Fibroblast of gingiva (primary cell): ENCODE measurements around the gene NCKIPSD.

ENCODE experiments used
- DNase-seq: peaks from one replicate; pipeline ENCODE4 v3.0.0-alpha.2; 2011; ENCODE audit warnings: low read depth

NCKIPSD gene

DNA sequence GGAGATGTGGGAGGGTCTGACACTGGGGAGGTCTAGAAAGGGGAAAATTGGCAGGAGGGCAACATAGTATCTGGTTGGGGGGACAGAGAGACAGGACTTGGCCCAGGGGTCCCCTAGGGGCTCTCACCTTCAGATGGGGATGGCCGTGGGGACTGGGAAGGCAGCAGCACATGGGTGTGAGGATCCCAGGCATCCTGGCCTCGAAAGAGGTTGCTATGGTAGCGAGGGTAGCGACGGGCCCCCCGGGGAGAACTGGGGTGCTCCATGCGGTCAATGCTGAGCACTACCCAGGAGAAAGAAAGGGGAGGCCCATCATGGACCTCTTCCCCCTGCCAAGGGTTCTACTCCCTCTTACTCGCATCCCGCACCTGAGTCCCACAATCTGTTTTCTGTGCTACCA is 38.0 kb downstream of the NCKIPSD start:
- DNase-seq = no peak

DNA sequence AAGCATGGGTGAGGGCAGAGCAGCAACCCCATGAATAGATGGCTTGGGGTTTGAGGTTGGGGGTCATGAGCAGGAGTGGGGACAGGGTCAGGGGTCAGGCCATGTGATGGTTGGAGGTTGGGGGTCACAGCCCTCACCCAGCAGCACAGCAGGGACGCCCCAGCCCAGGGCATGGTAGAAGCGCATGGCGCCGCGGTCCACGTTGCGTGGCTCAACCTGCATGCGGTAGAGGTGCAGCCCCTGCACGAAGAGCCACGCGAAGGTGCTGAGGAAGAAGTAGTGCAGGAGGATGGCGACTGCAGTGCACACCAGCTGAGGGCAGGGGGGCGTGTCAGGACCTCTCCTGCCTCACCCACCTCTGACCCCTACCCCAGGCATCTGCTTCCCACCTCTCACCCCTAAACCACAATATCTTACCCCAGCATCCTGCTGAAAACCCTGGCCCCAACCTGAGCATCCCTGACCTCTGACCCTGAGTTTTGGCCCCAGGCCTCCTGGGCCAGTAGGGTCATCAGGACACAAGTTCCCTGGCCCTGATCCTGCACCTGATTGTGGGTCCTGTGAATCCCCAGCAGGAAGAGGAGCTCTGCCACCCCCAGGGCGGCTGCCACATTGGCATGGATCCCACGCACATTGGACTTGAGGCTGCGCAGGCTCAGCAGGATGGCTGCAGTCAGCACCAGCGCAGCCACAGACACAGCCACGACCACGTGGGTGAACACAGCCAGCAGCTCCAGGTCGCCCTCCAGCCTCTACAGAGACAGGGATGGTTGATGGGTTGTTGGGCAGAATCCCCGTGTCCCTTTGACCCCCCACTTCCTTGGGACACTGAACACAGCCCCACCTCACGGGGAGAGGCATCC is 40.6 kb downstream of the NCKIPSD start:
- DNase-seq = no peak

DNA sequence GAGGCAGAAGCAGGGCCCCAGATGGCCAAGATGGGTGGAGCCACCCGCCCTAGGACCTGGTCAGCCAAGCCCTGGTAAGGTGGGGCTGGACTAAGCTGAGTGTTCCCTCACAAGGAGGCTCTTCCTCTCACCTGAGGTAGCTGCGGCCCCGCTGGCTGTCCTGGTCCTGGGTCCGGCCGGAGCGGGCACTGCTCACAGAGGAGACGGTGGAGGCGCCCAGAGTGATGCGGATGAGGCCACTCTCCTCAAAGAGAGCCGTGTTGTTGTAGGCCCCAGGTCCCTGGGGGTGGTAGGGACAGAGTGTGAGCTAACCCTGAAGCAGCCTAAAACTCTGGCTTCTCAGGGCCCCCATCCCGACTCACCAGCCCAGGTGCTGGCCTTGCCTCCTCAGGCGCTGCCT is 43.1 kb downstream of the NCKIPSD start:
- DNase-seq = no peak

DNA sequence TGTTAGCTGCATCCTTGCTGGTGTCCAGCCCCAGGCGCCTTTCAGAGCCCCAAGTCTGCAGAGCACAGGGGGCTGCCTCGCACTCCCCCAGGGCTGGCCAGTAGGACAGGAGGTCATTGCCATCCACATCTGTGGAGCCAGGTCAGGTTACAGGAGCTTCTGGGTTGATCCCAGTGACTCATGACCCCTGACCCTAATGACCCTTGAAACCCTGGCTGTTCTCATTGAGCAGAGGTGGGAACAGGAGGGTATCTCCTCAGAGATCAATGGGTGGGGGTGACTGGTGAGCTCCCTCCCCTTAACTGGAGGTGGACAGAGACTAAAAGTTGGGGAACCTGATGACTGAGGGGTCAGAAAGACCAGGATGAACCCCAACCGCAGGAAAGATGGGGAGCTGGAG is 44.3 kb downstream of the NCKIPSD start:
- no peak for DNase-seq

DNA sequence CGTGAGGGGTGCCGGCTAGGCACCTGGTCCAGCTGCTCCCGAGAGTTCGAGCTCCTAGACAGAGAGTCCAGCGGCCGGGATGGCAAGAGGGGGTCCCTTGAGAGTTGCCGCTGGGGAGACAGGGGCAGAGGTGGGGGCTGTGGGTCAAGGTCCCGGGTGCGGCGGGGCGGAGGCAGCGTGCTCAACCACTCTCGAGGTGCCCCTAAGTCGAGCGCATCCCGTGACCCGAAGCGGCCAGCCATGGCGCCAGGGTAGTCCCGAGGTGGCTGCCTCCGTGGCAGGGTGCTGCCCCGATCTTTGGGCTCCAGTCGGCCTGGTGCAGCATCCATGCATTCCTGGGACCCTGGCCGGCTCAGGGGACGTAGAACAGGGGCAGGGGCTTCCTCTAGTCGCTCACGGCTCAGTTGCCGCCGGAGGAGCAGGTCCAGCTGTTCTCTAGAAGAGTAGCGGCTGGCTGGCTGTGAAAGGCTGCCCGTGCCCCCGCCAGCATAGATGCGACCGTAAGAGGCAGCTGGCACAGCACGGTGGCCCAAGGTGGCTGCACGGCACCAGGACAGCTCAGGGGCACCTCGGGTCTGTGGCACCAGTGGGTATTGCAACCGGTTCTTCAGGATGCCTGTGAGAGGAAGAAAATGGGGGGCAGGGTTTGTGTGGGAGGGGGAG is 45.6 kb downstream of the NCKIPSD start:
- DNase-seq = no peak

DNA sequence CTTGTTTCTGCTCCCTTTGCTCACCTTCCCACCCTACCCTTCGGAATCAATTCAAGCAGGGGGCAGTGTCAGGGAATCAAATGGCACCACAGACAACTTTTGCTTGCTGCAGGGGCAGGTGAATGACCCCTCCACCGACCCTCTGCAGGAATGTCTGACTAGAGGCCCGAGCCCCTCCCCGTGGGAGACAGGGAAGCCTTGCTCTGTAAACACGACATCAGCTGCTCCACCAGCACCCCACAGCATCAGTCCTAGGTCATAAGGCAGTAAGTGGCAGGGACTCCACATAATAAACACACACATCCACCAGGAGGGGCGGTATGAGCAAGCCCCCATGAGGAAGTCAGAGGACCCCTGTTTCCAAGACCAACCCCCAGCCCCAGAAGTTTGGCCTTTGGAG is 48.4 kb downstream of the NCKIPSD start:
- no peak for DNase-seq

DNA sequence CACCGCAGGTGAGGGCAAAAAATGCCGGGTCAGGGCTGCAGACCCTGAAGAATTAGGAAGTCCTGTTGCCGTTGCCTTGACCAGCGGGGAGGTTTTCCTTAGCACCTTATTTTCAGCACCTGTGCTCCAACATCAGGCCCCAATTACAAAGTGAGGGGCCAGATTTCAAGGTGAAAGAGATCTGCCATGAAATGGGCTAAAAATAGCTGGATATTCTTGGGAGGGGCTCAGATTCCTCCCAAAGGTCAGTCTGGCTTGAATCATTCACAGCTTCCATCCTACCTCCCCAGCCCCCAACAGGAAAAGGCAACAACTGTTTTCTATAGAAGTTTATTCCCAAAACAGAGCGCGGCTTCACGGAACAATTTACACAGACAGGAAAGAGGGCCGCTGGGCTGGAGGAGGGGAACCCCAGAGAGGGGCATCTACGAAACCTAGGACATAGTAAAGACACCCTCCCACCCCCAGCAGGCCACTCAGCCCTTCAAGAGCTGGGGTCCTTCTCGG is 49.5 kb downstream of the NCKIPSD start:
- no peak for DNase-seq

DNA sequence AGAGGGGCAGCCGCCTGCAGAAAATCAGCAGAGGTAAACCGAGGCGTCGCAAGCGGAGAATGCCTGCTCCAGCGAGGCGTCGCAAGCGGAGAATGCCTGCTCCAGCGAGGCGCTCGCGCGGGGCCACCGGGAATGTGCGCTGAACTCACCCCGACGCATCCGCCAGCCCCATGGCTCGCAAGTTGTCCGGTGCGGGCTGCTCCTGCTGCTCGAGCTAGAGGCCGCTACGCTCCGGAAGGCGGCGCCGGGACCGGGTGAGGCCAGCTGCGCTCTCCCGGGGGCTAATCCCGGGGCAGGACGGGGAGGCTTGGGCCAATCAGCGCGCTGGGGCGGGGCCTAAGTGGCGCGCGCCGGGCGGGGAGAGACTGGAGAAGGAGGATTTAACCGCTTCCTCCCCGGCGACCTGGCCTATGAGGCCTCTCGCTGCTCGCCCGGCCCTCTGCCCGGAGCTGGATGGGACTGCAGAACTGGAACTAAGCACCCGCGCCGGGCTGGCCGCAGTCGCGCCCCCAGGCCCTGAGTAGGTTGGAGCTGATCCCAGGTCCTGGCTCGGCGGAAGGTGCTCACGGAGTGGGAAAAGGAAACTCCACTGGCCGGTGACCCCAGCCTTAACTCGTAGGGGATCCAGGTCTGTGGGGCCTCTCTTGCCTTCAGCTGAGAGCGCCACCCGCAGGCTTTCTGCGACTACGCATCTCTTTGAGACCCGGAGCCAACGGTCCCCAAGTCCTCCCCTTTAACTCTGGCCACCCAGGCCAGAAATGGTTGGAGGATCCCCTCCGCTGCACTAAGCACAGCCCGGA is 50.3 kb downstream of the NCKIPSD start, which contains the start of gene SLC26A6:
Gene SLC26A6 (minus strand): TSS at position 240 of the 800 bp plus-strand sequence. CDS start 68 bp downstream, at position 172.
- DNase-seq = peak; percentile 95

DNA sequence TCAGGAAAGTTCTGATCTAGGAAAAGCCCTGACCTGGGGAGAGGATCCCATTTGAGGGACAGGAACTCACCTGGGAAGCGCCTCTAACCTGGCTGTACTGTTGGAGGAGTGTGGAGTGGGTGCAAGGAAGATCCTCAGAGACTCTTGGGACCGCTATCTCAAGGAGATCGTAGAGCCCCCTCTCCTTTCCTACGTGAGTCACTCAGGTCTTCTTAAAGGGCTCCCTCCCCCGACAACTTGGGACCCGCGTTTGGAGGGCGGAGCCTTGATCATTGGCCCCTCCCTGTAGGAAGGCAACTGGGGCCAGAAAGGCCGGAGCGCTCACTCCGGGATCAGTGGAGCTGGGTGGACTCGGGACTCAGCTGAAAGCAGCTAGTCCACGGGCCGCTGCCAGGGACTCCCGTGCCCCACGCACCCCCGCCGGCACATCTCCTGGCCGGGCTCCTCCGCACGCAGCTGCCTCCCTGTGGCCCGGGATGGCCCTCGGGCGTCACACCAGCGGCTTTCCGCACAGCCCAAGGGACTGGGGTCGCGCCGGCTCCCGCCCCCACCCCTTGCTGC is 51.0 kb downstream of the NCKIPSD start:
- DNase-seq = peak; percentile 48

DNA sequence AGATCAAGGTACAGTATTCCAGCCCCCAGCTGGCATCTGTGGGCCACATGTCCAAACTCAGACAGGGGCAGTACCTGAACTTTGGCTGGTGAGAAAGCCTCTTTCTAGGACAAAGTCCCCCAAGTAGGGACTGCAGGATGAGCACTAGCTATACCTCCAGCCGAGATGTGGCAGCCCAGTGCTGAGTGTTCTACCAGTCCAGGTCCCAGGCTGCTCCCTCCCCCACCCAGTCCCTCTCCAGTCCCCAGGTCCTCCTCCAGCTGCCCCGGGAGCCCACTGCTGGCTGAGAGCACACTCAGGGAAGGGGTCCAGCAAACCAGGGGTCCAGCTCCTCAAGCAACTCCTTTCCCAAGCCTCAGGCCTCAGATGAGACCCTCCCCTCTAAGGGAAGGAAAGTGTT is 52.0 kb downstream of the NCKIPSD start:
- no peak for DNase-seq

DNA sequence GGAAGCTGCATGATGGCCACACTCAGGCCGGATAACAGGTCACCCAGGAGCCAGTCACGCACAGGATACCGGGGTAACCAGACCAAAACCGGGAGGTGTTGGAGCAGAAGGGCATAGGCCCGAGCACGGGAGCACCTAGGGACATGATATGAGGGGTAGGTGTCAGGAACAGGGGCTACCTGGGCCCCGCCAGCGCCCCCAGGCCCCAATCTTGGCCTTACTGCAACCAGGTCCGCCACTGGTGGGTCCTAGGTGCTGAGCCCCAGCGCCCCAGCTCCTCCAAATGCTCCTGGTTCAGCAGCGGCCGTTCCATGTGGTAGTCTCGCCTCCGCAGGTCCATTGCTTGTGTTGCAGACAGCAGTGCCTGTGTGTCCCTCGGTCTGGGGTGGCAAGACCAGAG is 52.5 kb downstream of the NCKIPSD start:
- no peak for DNase-seq

DNA sequence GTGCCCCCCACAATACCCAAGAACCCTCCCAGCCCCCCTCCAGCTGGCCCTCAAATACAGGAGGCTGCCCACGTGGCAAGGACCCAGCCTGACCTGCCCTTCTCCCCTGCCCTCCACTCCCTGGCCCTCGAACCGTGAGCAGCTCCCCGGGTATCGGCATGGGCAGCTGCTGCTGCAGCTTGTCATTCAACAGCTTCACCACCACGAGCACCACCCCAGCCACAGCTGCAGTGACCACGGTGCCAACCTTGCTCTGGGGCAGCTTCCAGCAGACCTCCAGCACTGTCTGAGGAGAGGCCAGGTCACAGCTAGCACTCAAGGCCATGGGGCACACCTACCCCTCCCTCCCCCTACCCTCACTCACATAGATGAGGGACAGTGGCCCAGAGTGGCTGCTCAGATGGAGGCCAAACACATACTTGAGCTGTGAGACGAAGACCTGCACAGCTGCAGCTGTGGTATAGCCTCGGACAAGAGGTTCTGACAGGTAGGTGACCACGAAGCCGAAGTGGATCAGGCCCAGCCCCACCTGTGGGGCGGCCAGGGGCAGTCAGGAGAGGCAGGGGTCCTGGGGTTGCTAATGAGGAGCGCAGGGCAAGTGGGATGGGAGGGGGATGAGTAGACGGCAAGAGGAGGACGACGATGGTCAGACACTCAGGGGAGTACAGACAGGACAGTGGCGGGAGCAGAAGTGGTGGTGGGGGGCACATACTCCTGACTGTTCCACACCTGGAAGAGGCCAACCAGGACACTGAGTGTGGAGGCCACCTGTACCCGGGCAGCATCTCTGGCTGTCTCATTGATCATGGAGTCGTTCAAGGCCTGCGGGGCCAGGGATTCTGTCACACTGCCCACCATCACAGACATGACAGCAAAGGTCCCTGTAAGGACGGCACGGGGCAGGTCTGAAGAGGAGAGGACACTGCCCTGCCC is 53.9 kb downstream of the NCKIPSD start:
- no peak for DNase-seq

DNA sequence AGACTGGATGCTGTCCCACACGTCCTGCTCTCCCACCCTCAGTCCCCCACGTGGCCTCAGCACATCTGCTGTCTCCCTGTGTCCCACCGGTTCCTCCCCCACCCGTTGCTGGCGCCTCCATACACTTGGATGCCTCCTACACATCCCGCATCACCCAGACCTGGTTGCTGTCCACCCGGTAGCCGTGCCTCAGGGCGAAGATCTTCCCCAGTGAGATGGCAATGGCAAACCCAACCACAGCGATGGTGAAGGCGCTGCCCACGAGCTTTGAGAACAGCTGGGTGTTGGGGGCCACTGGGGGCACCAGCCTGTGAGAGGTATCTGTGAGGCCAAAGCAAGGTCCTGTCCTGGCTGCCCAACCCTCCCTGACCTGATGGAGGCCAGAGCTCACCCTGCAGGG is 54.9 kb downstream of the NCKIPSD start:
- no peak for DNase-seq

DNA sequence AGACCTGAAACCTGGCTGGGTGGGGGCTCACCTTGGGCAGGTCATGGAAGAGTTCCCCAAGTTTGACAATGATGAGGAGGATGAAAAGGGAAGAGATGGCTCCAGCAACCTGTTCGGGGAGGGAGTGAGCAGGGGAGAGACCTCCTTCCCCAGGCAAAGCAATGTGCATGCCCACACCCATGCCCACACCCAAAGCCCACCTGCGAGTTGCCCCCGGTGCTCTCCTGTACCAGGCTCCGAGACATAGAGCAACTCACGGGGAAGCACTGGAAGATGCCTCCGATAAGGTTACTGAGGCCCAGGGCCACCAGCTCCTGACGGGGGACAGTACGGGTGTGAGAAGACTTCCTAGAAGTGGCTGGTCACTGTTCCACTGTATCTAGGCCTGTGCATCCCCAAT is 55.3 kb downstream of the NCKIPSD start:
- DNase-seq = no peak

DNA sequence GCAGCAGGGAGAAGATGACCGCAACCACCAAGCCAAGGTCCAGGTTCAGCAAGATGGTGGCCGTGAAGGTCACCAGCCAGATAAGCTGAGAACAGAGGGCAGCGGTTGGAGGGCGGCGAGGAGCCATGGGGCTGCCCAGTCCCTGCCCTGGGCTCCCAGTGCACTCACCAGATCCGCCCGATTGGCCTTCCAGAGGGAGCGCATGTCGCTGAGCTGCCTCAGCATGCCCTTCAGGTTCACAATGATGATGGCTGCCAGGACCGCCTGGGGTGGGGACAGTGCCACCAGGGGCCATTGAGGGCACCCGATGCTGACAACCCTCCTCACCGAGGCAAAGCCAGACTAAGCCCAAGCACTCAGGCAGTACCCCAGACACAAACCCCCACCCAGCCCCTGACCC is 55.8 kb downstream of the NCKIPSD start:
- DNase-seq = no peak

DNA sequence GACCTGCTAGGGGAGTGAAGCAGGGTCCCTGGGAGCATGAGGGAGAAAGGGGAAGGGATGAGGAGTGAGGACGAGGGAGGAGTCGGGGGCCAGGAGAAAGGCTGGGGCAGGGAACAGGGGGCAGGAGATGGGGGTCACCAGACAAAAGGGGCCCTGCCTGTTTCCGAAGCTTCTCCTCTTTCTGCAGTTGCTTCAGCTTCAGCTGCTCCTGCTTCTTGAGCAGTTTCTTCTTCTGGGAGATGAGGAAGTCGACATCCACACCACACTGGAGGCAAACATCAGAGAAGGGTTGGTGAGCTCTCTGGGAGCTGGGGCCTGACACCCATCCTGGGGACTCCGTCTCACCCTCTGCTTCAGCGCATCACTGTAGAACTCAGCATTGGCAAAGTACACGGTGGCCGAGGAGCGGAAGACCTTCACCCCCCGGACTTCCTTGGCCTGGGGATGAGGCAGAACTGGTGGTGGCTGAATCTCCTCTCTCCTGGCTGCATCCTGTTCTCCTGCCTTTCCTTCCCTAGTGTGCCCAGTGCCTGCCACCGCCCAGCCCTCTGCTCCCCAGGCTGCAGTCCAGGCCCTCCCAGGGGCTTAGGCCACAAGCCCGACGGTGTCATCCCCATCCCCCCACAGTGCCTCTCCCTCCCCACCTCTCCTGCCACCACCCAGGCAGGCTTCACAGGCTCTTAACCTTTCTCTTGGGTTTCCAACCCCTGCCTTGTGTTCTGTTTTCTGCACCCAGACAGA is 57.3 kb downstream of the NCKIPSD start:
- no peak for DNase-seq

DNA sequence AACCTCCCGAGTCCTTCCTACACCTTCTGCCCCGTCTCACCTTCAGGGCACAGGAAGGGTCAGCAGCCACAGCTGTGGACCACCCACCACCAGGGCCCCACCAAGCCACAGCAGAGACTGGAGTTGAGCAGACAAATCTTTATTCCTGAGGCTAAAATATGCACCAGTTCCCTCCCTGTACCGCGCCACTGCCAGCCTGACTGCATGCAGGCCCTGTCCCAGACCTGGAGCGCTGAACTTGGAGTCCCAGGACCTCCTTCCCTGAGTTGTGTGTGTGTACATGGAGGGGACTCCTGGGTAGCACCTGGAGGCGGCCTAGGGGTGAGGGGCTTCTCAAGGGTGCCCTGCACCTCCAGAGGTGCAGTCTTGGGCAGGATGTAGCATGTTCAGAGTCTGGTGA is 60.1 kb downstream of the NCKIPSD start:
- no peak for DNase-seq

DNA sequence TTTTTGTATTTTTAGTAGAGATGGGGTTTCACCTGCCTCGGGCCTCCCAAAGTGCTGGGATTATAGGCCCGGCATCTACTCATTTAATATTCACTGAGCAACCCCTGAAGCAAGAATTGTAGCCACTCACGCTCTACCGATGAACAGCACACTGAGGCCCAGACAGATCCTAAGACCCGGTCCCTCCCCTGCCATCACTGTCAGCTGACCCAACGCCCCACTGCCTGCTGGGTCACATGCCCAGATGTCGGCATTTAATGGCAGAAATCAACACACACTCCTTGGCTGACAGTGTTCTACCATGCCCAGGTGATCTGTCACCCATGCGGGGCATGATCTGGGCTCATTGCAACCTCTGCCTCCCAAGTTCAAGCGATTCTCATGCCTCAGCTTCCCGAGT is 60.9 kb downstream of the NCKIPSD start:
- DNase-seq = no peak

DNA sequence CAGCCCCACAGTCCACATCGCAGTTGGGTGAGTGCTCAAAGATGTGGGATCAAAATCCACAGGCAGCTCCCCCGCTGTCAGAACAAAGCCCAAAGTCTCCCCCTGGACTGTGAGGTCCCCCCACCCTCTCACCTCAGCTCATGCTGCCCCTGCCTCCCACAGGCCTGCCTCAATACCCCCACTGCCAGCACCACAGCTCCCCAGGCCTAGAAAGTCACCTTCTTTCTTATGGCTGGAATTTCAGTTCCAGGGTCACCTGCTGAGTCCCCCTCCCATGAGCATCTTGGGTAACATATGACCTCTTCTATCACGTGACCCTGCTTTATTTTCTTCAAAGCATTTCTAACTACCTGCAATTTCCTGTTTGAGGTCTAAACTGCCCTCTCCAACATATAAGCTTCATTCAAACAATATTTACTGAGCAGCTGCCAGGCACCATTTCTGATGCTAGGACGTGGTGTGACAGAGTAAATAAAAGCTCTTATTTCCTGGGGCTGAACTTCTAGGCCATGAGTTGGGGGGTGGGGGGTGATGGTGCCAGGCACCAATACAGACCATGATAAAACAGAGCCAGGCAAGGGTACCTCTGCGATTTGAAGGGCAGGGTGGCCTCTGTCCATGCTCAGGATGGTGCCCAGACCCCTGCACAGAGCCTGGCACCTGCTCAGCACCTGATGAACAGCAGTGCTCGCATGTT is 61.7 kb downstream of the NCKIPSD start:
- no peak for DNase-seq
